Neuronal stem cell (in vitro differentiated cells): Measurements from ENCODE around the gene FBXO28.

Source experiments
- DNase-seq: peaks from one replicate; pipeline ENCODE4 v3.0.0-alpha.2; 2013; ENCODE audit warnings: low spot score
- H2AFZ ChIP-seq: one replicate; pipeline ENCODE4 v1.6.1; 2013; ENCODE audit warnings: mild to moderate bottlenecking, low read length, inconsistent platforms
- H2AK5ac ChIP-seq: 2 replicates; pipeline ENCODE4 v1.6.1; 2013; ENCODE audit warnings: low read depth, mild to moderate bottlenecking, inconsistent platforms, low read length, moderate library complexity, mixed read lengths
- H2BK120ac ChIP-seq: 2 replicates; pipeline ENCODE4 v1.6.1; 2013; ENCODE audit warnings: low read depth, mild to moderate bottlenecking, inconsistent platforms, low read length, moderate library complexity, mixed read lengths
- H2BK12ac ChIP-seq: one replicate; pipeline ENCODE4 v1.6.1; 2013; ENCODE audit warnings: low read length, inconsistent platforms
- H2BK15ac ChIP-seq: 2 replicates; pipeline ENCODE4 v1.6.1; 2013; ENCODE audit warnings: mild to moderate bottlenecking, low read length, inconsistent platforms, mixed read lengths
- H2BK5ac ChIP-seq: one replicate; pipeline ENCODE4 v1.6.1; 2013; ENCODE audit warnings: inconsistent platforms, mild to moderate bottlenecking, low read length, moderate library complexity
- H3K14ac ChIP-seq: one replicate; pipeline ENCODE4 v1.6.1; 2013; ENCODE audit warnings: low read length, inconsistent platforms
- H3K18ac ChIP-seq: 2 replicates; pipeline ENCODE4 v1.6.1; 2013; ENCODE audit warnings: low read length, inconsistent platforms
- H3K23ac ChIP-seq: 2 replicates; pipeline ENCODE4 v1.6.1; 2013; ENCODE audit warnings: low read depth, mild to moderate bottlenecking, mixed read lengths, low read length, inconsistent platforms; ENCODE audit not compliant: poor library complexity
- H3K27ac ChIP-seq: replicated peaks from 3 replicates; pipeline ENCODE4 v1.5.1; 2013; ENCODE audit warnings: low read length, inconsistent platforms
- H3K27me3 ChIP-seq, 3 experiments: 2 replicates each; pipeline ENCODE4 v1.6.1; 2013; ENCODE audit warnings: low read length in 3 of 3, mild to moderate bottlenecking in 2 of 3, inconsistent platforms in 1 of 3, low read depth in 1 of 3, mixed read lengths in 1 of 3, moderate library complexity in 1 of 3; ENCODE audit not compliant: control insufficient read depth in 3 of 3, insufficient read depth in 3 of 3
- H3K36me3 ChIP-seq, 2 donors: replicated peaks in 1 of 2; 2 replicates each; pipeline ENCODE4 v1.6.1; 2013; ENCODE audit warnings: low read length in 2 of 2; ENCODE audit not compliant: control insufficient read depth in 2 of 2, insufficient read depth in 2 of 2
- H3K4ac ChIP-seq: 2 replicates; pipeline ENCODE4 v1.6.1; 2013; ENCODE audit warnings: inconsistent platforms, mild to moderate bottlenecking, low read length, moderate library complexity
- H3K4me1 ChIP-seq, 2 donors: 1 replicate in 1 of 2; 2 replicates in 1 of 2; pipeline ENCODE4 v1.6.1; 2013; ENCODE audit warnings: low read length in 2 of 2, low read depth in 1 of 2; ENCODE audit not compliant: control insufficient read depth in 2 of 2, insufficient read depth in 1 of 2
- H3K4me2 ChIP-seq: one replicate; pipeline ENCODE4 v1.6.1; 2013; ENCODE audit warnings: mild to moderate bottlenecking, low read length, inconsistent platforms; ENCODE audit not compliant: insufficient read depth, poor library complexity, severe bottlenecking
- H3K4me3 ChIP-seq, 2 donors: 2 replicates each; pipeline ENCODE4 v1.5.1; 2013; ENCODE audit warnings: low read length in 2 of 2, mild to moderate bottlenecking in 2 of 2, inconsistent platforms in 1 of 2, moderate library complexity in 1 of 2
- H3K79me1 ChIP-seq: one replicate; pipeline ENCODE4 v1.6.1; 2013; ENCODE audit warnings: low read depth, mild to moderate bottlenecking, inconsistent platforms, low read length, moderate library complexity
- H3K9ac ChIP-seq: one replicate; pipeline ENCODE4 v1.6.1; 2013; ENCODE audit warnings: mild to moderate bottlenecking, low read depth, low read length, inconsistent platforms; ENCODE audit not compliant: poor library complexity
- H3K9me3 ChIP-seq, 2 donors: replicated peaks in 1 of 2; 2 replicates each; pipeline versions ENCODE3 to v1.6.1; 2013; ENCODE audit warnings: low read length in 2 of 2, mild to moderate bottlenecking in 2 of 2, inconsistent platforms in 1 of 2, low read depth in 1 of 2, mixed read lengths in 1 of 2, moderate library complexity in 1 of 2; ENCODE audit not compliant: control insufficient read depth in 2 of 2, insufficient read depth in 1 of 2
- H4K8ac ChIP-seq: one replicate; pipeline ENCODE4 v1.6.1; 2013; ENCODE audit warnings: low read depth, mild to moderate bottlenecking, inconsistent platforms, low read length, moderate library complexity
- H4K91ac ChIP-seq: one replicate; pipeline ENCODE4 v1.6.1; 2013; ENCODE audit warnings: low read length, low read depth, mild to moderate bottlenecking, inconsistent platforms; ENCODE audit not compliant: poor library complexity
- WGBS, 2 donors: extraction: QIAGEN DNeasy Blood & Tissue Kit; methylation state at CpG; one replicate each; pipeline ENCODE4 v1.1.7; 2013; ENCODE audit warnings: missing lambda C conversion rate in 2 of 2, mixed read lengths in 1 of 2; ENCODE audit not compliant: insufficient read length in 2 of 2, insufficient replicate concordance in 1 of 2; ENCODE audit errors: extremely low coverage in 2 of 2; 5-methylcytosine and 5-hydroxymethylcytosine counted together

FBXO28 gene

GRCh38 chr1:224163311-224163710, 49.4 kb downstream of the FBXO28 start:
- Histone ChIP-seq H2AK5ac (no peak overlapping the region), H2BK12ac (no peak overlapping the region), H2AFZ (no peak overlapping the region), H3K27ac (no peak overlapping the region), H3K9ac (no peak overlapping the region), H3K9me3 (no peaks in the 10 kb centered on the region), H3K79me1 (no peaks in the 10 kb centered on the region), H4K91ac (no peak overlapping the region), H3K27me3 (no peaks in the 10 kb centered on the region), H3K4me2 (no peak overlapping the region), H3K23ac (no peak overlapping the region), H3K36me3 (peaks cover 9 to 39% of the 10 kb centered on the region in 2 donors), H4K8ac (no peak overlapping the region), H3K4ac (no peak overlapping the region), H3K14ac (no peak overlapping the region), H3K4me1 (no peaks in the 10 kb centered on the region), H2BK15ac (no peak overlapping the region), H3K4me3 (no peak overlapping the region), H2BK120ac (no peak overlapping the region), H3K18ac (no peak overlapping the region), H2BK5ac (no peak overlapping the region)
- DNase-seq: no peak
- WGBS, 2 donors: no CpG with 5 or more reads among the region's 2 CpGs

- H3K4me2 ChIP-seq: no peak overlapping the region
- no peak overlapping the region for H3K14ac ChIP-seq
- H3K23ac ChIP-seq: no peak overlapping the region
- H2AFZ ChIP-seq: peak overlapping the region; percentile 47
- no peak overlapping the region for H3K4me3 ChIP-seq
- DNase-seq: no peak
- no peak overlapping the region for H3K27ac ChIP-seq
- no peaks in the 10 kb centered on the region for H3K36me3 ChIP-seq
- no peak overlapping the region for H3K18ac ChIP-seq
- H3K9me3 ChIP-seq: peaks cover 0 to 2% of the 10 kb centered on the region in 2 donors
- H2BK120ac ChIP-seq: no peak overlapping the region
- H4K8ac ChIP-seq: no peak overlapping the region
- H3K4me1 ChIP-seq: no peaks in the 10 kb centered on the region
- no peak overlapping the region for H4K91ac ChIP-seq
- no peak overlapping the region for H3K9ac ChIP-seq
- WGBS, 2 donors: no CpG with 5 or more reads among the region's 5 CpGs
- no peak overlapping the region for H2BK5ac ChIP-seq
- H3K4ac ChIP-seq: no peak overlapping the region
- no peak overlapping the region for H2AK5ac ChIP-seq
- H2BK12ac ChIP-seq: no peak overlapping the region
- H3K27me3 ChIP-seq: no peaks in the 10 kb centered on the region
- H2BK15ac ChIP-seq: no peak overlapping the region
- no peaks in the 10 kb centered on the region for H3K79me1 ChIP-seq
These were observed 55.0 kb downstream of the FBXO28 start for GRCh38 chr1:224168859-224169380.

GRCh38 chr1:224169718-224170270, 55.9 kb downstream of the FBXO28 start:
- no peak overlapping the region for H2BK5ac ChIP-seq
- no peak overlapping the region for H2AFZ ChIP-seq
- H2BK15ac ChIP-seq: no peak overlapping the region
- WGBS, 2 donors: no CpG with 5 or more reads among the region's 4 CpGs
- DNase-seq: no peak
- no peak overlapping the region for H2BK12ac ChIP-seq
- no peak overlapping the region for H3K4me2 ChIP-seq
- H2BK120ac ChIP-seq: no peak overlapping the region
- no peaks in the 10 kb centered on the region for H3K36me3 ChIP-seq
- no peak overlapping the region for H3K18ac ChIP-seq
- H3K14ac ChIP-seq: no peak overlapping the region
- no peak overlapping the region for H3K4ac ChIP-seq
- H3K4me3 ChIP-seq: no peak overlapping the region
- no peak overlapping the region for H2AK5ac ChIP-seq
- H3K27me3 ChIP-seq: no peaks in the 10 kb centered on the region
- no peak overlapping the region for H3K9ac ChIP-seq
- H3K23ac ChIP-seq: no peak overlapping the region
- H4K91ac ChIP-seq: no peak overlapping the region
- no peaks in the 10 kb centered on the region for H3K79me1 ChIP-seq
- H3K9me3 ChIP-seq: peaks cover 0 to 2% of the 10 kb centered on the region in 2 donors
- H3K27ac ChIP-seq: no peak overlapping the region
- H3K4me1 ChIP-seq: no peaks in the 10 kb centered on the region
- no peak overlapping the region for H4K8ac ChIP-seq

- no peak overlapping the region for H3K4me3 ChIP-seq
- no peak overlapping the region for H4K91ac ChIP-seq
- H2BK12ac ChIP-seq: no peak overlapping the region
- WGBS, 2 donors: no CpG with 5 or more reads among the region's 4 CpGs
- no peak overlapping the region for H2BK120ac ChIP-seq
- H3K36me3 ChIP-seq: no peaks in the 10 kb centered on the region
- H3K4me1 ChIP-seq: no peaks in the 10 kb centered on the region
- H3K4me2 ChIP-seq: no peak overlapping the region
- no peak overlapping the region for H3K18ac ChIP-seq
- H3K23ac ChIP-seq: no peak overlapping the region
- no peak overlapping the region for H2AK5ac ChIP-seq
- H2BK15ac ChIP-seq: no peak overlapping the region
- no peak for DNase-seq
- H3K27me3 ChIP-seq: no peaks in the 10 kb centered on the region
- H4K8ac ChIP-seq: no peak overlapping the region
- H2AFZ ChIP-seq: no peak overlapping the region
- H3K79me1 ChIP-seq: no peaks in the 10 kb centered on the region
- H2BK5ac ChIP-seq: no peak overlapping the region
- no peak overlapping the region for H3K4ac ChIP-seq
- no peak overlapping the region for H3K14ac ChIP-seq
- peaks cover 0 to 2% of the 10 kb centered on the region in 2 donors for H3K9me3 ChIP-seq
- no peak overlapping the region for H3K9ac ChIP-seq
- no peak overlapping the region for H3K27ac ChIP-seq
These were observed 56.4 kb downstream of the FBXO28 start for GRCh38 chr1:224170343-224170742.
